ENCODE measurements around the gene GRM7. TPM values are rescaled to one million over a fixed set of nuclear protein-coding genes. Genes with fewer than 3 reads are reported as not detected.
A peak's percentile ranks its signal among the peaks of the same experiment; 100 is the strongest.

Gene GRM7
- total RNA-seq, 4 donors from 2014 or later = 0.39 TPM; not detected in 3

DNA sequence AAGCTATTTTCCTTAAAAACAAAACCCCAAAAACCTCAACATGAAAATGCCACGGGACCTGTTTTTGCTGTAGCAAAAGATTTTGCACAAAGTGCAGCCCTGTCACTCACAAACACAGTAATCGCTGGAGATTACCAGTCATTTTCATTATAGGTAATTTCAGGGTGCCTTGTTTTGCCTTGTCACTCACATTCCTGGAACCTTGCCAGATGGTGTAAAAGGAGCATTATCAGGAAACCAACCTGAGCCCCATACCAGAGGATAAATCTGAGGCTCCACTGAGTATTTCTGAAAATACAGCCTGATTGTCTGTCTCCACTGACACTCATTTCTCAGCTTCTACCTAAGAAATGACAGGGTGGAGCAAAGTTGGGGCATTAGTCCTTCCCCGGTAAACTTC lies 849.4 kb downstream of the GRM7 start:
- TF ChIP-seq EP300 (IDR thresholded peaks at IDR 0.05) (no peak), POLR2AphosphoS5 (IDR thresholded peaks at IDR 0.05) (no peak), POLR2A (IDR thresholded peaks at IDR 0.05; ENCODE audit: low read depth) (no peak)
- TF ChIP-seq, protein P1, sequence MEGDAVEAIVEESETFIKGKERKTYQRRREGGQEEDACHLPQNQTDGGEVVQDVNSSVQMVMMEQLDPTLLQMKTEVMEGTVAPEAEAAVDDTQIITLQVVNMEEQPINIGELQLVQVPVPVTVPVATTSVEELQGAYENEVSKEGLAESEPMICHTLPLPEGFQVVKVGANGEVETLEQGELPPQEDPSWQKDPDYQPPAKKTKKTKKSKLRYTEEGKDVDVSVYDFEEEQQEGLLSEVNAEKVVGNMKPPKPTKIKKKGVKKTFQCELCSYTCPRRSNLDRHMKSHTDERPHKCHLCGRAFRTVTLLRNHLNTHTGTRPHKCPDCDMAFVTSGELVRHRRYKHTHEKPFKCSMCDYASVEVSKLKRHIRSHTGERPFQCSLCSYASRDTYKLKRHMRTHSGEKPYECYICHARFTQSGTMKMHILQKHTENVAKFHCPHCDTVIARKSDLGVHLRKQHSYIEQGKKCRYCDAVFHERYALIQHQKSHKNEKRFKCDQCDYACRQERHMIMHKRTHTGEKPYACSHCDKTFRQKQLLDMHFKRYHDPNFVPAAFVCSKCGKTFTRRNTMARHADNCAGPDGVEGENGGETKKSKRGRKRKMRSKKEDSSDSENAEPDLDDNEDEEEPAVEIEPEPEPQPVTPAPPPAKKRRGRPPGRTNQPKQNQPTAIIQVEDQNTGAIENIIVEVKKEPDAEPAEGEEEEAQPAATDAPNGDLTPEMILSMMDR (IDR thresholded peaks at IDR 0.05) = no peak
- no peak overlapping the region for H3K4me3 ChIP-seq
- no peak overlapping the region for H3K27ac ChIP-seq (replicated peaks in 1 of 4)
- no peaks in the 10 kb centered on the region for H3K9me3 ChIP-seq
- no peaks in the 10 kb centered on the region for H3K27me3 ChIP-seq
- intact Hi-C loops (cut with DNase I) = no loop called here
- DNase-seq (ENCODE audit: extremely low spot score) = peak; percentile 62
- no peaks in the 10 kb centered on the region for H3K36me3 ChIP-seq
- WGBS = 90% methylated on average over 3 of the region's 3 CpGs
- H3K4me1 ChIP-seq = no peaks in the 10 kb centered on the region

DNA sequence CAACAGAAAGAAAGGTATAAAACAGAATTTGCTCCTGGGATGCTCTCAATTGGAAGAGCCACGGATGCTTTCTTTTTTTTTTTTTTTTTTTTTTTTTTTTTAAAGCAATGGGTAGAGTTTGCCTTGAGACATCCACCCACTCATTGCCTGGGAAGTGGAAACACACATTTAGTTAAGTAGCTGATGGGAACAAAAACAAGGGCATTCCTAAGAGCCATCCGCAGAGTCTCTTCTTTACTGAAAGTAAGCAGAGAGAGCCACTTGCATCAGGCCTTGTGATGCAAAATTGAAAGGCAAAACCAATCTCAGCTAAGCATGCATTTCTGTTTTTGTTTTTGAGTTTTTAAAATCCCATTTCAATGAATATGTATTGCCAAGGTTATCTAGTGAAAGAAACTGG lies 852.8 kb downstream of the GRM7 start:
- WGBS = 93% methylated on average over 2 of the region's 2 CpGs
- no peak overlapping the region for H3K4me3 ChIP-seq

DNA sequence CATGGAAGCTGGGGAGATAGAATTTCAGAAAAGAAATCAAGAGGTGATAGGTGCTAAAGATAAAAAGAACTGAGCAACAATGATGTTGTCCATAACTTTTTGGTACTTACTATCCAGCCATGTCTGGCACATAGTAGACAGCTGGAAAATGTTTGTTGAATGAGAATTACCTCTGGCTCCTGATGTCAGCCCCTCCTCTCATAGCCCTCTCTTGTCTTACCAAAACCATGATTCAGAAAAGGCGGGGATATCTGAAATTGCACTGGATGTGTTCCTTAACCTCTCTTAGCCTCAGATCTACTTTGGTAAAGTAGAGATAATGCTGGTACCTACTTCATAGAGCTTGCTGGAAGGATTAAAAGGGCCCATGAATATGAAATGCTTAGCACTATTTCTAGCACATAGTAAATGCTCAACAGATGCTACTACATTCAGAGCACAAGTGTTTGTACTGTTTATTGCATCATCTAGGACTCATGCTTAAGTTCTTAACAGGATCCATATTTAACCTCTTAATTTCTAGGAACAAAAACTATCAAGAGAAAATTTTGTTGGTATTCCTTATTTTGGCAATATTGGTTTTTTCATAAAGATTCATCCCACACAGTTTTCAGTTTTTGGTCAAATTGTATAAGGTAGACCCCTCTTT lies 859.9 kb downstream of the GRM7 start:
- DNase-seq (ENCODE audit: extremely low spot score) = peak; percentile 10
- 90% methylated on average over 1 of the region's 1 CpG for WGBS
- intact Hi-C loops (cut with DNase I) = no loop called here
- Histone ChIP-seq H3K27me3 (no peaks in the 10 kb centered on the region), H3K4me3 (no peak overlapping the region), H3K9me3 (no peaks in the 10 kb centered on the region), H3K4me1 (no peaks in the 10 kb centered on the region), H3K27ac (replicated peaks in 1 of 4) (no peak overlapping the region), H3K36me3 (no peaks in the 10 kb centered on the region)
- no peak for TF ChIP-seq POLR2AphosphoS5 (IDR thresholded peaks at IDR 0.05)
- TF ChIP-seq EP300 (IDR thresholded peaks at IDR 0.05) = no peak
- TF ChIP-seq POLR2A (IDR thresholded peaks at IDR 0.05; ENCODE audit: low read depth) = no peak
- TF ChIP-seq, protein P1 (IDR thresholded peaks at IDR 0.05) = no peak

More for the DNA sequence above, 852.8 kb downstream of the GRM7 start:
- Histone ChIP-seq H3K27me3 (no peaks in the 10 kb centered on the region), H3K36me3 (no peaks in the 10 kb centered on the region), H3K27ac (replicated peaks in 1 of 4) (no peak overlapping the region), H3K9me3 (no peaks in the 10 kb centered on the region), H3K4me1 (no peaks in the 10 kb centered on the region)
- intact Hi-C loops (cut with DNase I) = no loop called here
- peak; percentile 29 for DNase-seq (ENCODE audit: extremely low spot score)
- no peak for TF ChIP-seq POLR2AphosphoS5 (IDR thresholded peaks at IDR 0.05)

DNA sequence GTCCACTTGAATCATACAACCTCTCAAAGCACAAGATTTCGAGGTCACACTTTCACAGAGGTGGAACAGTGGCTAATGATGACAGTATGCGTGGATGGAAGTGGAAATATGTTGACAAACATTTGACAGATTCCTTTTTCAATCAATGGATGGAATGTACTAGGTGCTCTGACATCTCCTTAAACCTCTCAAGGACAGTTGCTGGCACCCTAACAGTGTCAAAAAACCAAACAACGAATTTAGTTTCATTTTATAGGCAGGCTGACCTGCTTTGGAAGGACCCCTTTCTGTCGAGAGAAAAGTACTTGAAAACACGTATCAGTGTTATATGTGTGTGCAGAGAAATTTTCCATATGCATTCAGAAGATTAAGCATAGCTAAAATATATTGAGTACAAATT lies 861.0 kb downstream of the GRM7 start:
- WGBS = 89% methylated on average over 5 of the region's 5 CpGs
- intact Hi-C loops (cut with DNase I) = no loop called here
- peak; percentile 57 for DNase-seq (ENCODE audit: extremely low spot score)

More for the DNA sequence above, 861.0 kb downstream of the GRM7 start:
- Histone ChIP-seq H3K4me1 (no peaks in the 10 kb centered on the region), H3K27ac (replicated peaks in 1 of 4) (no peak overlapping the region), H3K27me3 (no peaks in the 10 kb centered on the region), H3K4me3 (no peak overlapping the region), H3K36me3 (no peaks in the 10 kb centered on the region), H3K9me3 (no peaks in the 10 kb centered on the region)
- TF ChIP-seq, protein P1 (IDR thresholded peaks at IDR 0.05) = no peak
- TF ChIP-seq POLR2A (IDR thresholded peaks at IDR 0.05; ENCODE audit: low read depth) (no peak), POLR2AphosphoS5 (IDR thresholded peaks at IDR 0.05) (no peak), EP300 (IDR thresholded peaks at IDR 0.05) (no peak)

All from esophagus muscularis mucosa (tissue), 4 donors.